Calu3 (cell line): ENCODE results near the gene ACOXL. TPM values are rescaled to one million over a fixed set of nuclear protein-coding genes. Genes with fewer than 3 reads are reported as not detected.
"Not testable (repeated sequence)": the region's sequence is repeated elsewhere in the genome, so short reads cannot be mapped to it uniquely, and the experiment has no call there.

Source experiments
- BruUV-seq: library from RNA; stranded (reverse); fragments of 400-500 nt; replicated peaks from 2 replicates; lab custom pipeline; 2021; lab: Mats Ljungman, UMichigan
- CTCF ChIA-PET: fragments of 300-600 bp; sonication (Branson Sonifier 250); formaldehyde crosslinking; loops from one replicate; lab custom pipeline; 2022; ENCODE audit warnings: antibody characterized with exemption; lab: Charles Lee
- DNase-seq: peaks from one replicate; pipeline ENCODE4 v3.0.0; 2022
- H3K27ac Mint-ChIP-seq: one replicate; pipeline ENCODE4 v1.8.0; 2022; ENCODE audit warnings: mixed read lengths; ENCODE audit not compliant: unreplicated experiment
- H3K27me3 Mint-ChIP-seq: one replicate; pipeline ENCODE4 v1.8.0; 2022; ENCODE audit warnings: mixed read lengths; ENCODE audit not compliant: unreplicated experiment
- H3K36me3 Mint-ChIP-seq: one replicate; pipeline ENCODE4 v1.8.0; 2022; ENCODE audit warnings: mild to moderate bottlenecking, moderate library complexity, mixed read lengths; ENCODE audit not compliant: insufficient read depth, unreplicated experiment
- H3K4me1 Mint-ChIP-seq: one replicate; pipeline ENCODE4 v1.8.0; 2022; ENCODE audit warnings: mild to moderate bottlenecking, low read depth, mixed read lengths; ENCODE audit not compliant: unreplicated experiment
- H3K4me3 Mint-ChIP-seq: one replicate; pipeline ENCODE4 v1.8.0; 2022; ENCODE audit warnings: mild to moderate bottlenecking, low read depth, moderate library complexity, mixed read lengths; ENCODE audit not compliant: unreplicated experiment
- H3K9me3 Mint-ChIP-seq: one replicate; pipeline ENCODE4 v1.8.0; 2022; ENCODE audit warnings: low read depth, mixed read lengths; ENCODE audit not compliant: unreplicated experiment
- intact Hi-C: fragments of 100-400 bp; cut with micrococcal nuclease; formaldehyde crosslinking; loops from one replicate; pipeline ENCODE4 v1.10.0; 2022; ENCODE audit not compliant: unreplicated experiment
- total RNA-seq: library from RNA; stranded (reverse); gene quantifications from 2 replicates; pipeline ENCODE4 v1.2.3, GENCODE V29; 2022
- TF ChIP-seq, protein P1 (sequence below): fragments of 200-600 bp; IDR thresholded peaks from one replicate; pipeline ENCODE4 v1.8.0; 2022; ENCODE audit warnings: antibody characterized with exemption; ENCODE audit not compliant: unreplicated experiment

The ACOXL gene
- total RNA-seq, 1 experiment from 2014 or later, result 2.7 TPM

DNA sequence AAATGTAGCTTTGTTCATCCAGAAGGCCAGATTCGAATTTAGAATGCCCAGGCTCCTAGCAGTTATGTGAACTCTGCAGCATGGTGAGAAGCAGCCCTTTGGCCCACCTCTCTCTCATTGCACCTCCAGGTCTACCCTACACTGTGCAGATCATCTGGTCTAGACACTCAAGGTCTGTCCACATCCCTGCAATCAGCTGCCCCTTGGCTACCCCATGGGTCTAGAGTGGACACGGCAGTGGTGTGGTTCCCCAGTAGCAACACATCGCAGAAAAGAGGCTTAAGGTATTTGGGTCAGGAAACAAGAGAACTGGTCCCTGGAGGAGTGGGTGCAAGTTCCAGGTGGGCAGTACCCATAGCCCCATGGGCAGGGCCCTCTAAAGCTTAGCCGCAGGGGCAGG, 311.7 kb downstream of the ACOXL start:
- Mint-ChIP-seq H3K9me3 (peaks cover 3% of the 10 kb centered on the region), H3K4me1 (no peaks in the 10 kb centered on the region), H3K36me3 (no peaks in the 10 kb centered on the region), H3K4me3 (no peak overlapping the region), H3K27me3 (peaks cover 16% of the 10 kb centered on the region), H3K27ac (no peak overlapping the region)
- CTCF ChIA-PET, result no interaction called here
- intact Hi-C loops, result no loop called here
- no peak for DNase-seq
- TF ChIP-seq, protein P1, sequence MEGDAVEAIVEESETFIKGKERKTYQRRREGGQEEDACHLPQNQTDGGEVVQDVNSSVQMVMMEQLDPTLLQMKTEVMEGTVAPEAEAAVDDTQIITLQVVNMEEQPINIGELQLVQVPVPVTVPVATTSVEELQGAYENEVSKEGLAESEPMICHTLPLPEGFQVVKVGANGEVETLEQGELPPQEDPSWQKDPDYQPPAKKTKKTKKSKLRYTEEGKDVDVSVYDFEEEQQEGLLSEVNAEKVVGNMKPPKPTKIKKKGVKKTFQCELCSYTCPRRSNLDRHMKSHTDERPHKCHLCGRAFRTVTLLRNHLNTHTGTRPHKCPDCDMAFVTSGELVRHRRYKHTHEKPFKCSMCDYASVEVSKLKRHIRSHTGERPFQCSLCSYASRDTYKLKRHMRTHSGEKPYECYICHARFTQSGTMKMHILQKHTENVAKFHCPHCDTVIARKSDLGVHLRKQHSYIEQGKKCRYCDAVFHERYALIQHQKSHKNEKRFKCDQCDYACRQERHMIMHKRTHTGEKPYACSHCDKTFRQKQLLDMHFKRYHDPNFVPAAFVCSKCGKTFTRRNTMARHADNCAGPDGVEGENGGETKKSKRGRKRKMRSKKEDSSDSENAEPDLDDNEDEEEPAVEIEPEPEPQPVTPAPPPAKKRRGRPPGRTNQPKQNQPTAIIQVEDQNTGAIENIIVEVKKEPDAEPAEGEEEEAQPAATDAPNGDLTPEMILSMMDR, result no peak
- no TSS peak for BruUV-seq

DNA sequence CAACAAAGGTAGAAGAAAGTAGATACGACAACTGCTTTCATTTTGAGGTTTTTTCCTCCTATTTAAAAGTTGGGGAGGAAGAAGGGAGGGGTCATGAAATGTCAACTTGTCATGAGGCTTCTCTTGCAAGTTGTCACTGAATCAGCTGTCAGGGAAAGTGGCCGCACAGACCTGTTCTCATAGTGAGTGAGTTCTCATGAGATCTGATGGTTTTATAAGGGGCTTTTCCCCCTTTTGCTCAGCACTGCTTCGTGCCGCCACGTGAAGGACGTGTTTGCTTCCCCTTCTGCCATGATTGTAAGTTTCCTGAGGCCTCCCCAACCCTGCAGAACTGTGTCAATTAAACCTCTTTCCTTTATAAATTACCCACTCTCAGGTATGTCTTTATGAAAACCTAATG, 312.9 kb downstream of the ACOXL start:
- H3K36me3 Mint-ChIP-seq, CTCF ChIA-PET, BruUV-seq, DNase-seq, intact Hi-C loops, H3K4me3 Mint-ChIP-seq, H3K27ac Mint-ChIP-seq, H3K4me1 Mint-ChIP-seq, H3K9me3 Mint-ChIP-seq: not testable (repeated sequence)
- H3K27me3 Mint-ChIP-seq, result peaks cover 16% of the 10 kb centered on the region

DNA sequence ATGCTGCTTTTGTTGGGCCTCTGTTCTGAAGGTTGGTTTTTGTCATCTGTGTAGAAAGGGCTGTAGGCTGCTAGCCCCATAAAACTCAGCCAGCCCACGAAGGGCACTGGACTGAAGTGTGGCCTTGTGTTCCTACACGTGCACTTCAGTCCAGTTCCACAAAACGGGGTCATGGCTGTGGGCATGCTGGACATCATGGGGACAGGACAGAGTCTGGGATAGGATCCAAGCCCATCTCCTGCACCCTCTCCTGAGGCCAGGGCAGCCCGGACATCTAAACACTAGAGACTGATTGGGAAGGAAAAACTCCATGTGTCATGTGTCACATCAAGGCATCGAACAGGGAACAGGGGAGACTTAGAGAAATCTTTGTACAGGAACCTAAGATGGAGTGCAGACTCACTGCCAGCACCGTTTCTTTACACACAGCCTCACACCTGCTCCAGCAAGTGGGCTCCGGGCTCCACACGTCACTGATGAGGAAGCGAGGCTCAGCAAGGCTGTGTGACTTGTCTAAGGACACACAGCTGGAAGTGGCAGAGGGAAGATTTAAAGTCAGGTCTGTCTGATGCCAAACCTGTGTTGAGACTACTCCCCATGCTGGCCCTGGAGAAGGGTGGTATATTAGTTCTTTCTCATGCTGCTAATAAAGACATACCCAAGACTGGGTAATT, 313.5 kb downstream of the ACOXL start:
- H3K4me1 Mint-ChIP-seq, result no peaks in the 10 kb centered on the region
- peaks cover 16% of the 10 kb centered on the region for H3K27me3 Mint-ChIP-seq
- no peak overlapping the region for H3K27ac Mint-ChIP-seq

DNA sequence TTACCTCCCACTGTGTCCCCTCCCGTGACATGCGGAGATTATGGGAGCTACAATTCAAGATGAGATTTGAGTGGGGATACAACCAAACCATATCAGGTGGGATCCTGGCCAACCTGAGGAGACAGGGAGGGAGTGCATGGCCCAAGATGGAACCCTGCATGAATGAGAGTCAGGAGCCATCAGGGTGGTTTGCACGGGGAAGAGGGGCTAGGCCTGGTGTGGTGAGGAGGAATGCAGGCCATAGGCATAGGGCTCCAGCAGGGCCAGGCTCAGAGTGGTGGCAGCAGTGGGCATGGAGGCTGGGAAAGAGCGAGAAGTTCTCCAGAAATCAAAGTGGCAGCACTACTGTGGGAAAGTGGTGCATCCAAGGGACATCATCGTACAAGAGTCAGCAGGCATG, 314.3 kb downstream of the ACOXL start:
- intact Hi-C loops, result no loop called here
- Mint-ChIP-seq H3K4me3 (no peak overlapping the region), H3K27ac (no peak overlapping the region), H3K9me3 (peaks cover 3% of the 10 kb centered on the region), H3K36me3 (no peaks in the 10 kb centered on the region), H3K27me3 (peaks cover 16% of the 10 kb centered on the region), H3K4me1 (no peaks in the 10 kb centered on the region)
- TF ChIP-seq, protein P1, result no peak
- CTCF ChIA-PET, result no interaction called here
- DNase-seq, result no peak
- BruUV-seq, result no TSS peak

More for the DNA sequence above, 313.5 kb downstream of the ACOXL start:
- Mint-ChIP-seq H3K36me3 (no peaks in the 10 kb centered on the region), H3K9me3 (peaks cover 3% of the 10 kb centered on the region), H3K4me3 (no peak overlapping the region)
- TF ChIP-seq, protein P1, result no peak
- no TSS peak for BruUV-seq
- intact Hi-C loops, result no loop called here
- CTCF ChIA-PET, result no interaction called here
- no peak for DNase-seq
